ENCODE data around the gene AUTS2. TPM values are rescaled to one million over a fixed set of nuclear protein-coding genes. Genes with fewer than 3 reads are reported as not detected.

AUTS2 gene
- total and polyA plus RNA-seq, 10 of the 15 experiments (the other 5 are each of a cell fraction or from before 2014, with no cell fraction given) = 6.4 to 55.6 (median 21.6) TPM

- Histone ChIP-seq H3K9ac (ENCODE audit: control insufficient read depth, insufficient read depth, low read length) (no peak overlapping the region), H3K4me2 (ENCODE audit: control insufficient read depth, insufficient read depth) (no peak overlapping the region), H3K79me2 (ENCODE audit: control insufficient read depth, insufficient read depth, low read length) (peaks cover 2% of the 10 kb centered on the region; the same call in 1 of the 2 replicates), H3K4me1 (ENCODE audit: control insufficient read depth, insufficient read depth, low read length) (peaks cover 14% of the 10 kb centered on the region), H4K20me1 (ENCODE audit: control insufficient read depth, insufficient read depth) (no peaks in the 10 kb centered on the region), H3K36me3 (ENCODE audit: control insufficient read depth in 2 of 2, insufficient read depth in 2 of 2, low read length in 1 of 2) (no peaks in the 10 kb centered on the region), H2AFZ (ENCODE audit: control insufficient read depth, low read depth, low read length) (no peak overlapping the region), H3K9me3 (replicated peaks; ENCODE audit: control insufficient read depth, insufficient read depth, low read length) (no peaks in the 10 kb centered on the region; the same call in 2 of the 3 replicates), H3K4me3 (no peak overlapping the region), H3K27ac (ENCODE audit: control insufficient read depth, insufficient read depth) (no peak overlapping the region), H3K27me3 (replicated peaks in 1 of 2; ENCODE audit: control insufficient read depth in 2 of 2, insufficient read depth in 2 of 2, low read length in 1 of 2) (no peaks in the 10 kb centered on the region)
- CTCF ChIA-PET = interaction anchor here (0.6 to 1.3 kb wide), 3 partner anchors 37 to 303 kb away, joined by 3 to 4 read pairs (median 3); no protein-coding TSS in a partner anchor
- DNase-seq (ENCODE audit: low read depth, low spot score) = no peak
- RAD21 ChIA-PET (ENCODE audit: unreplicated experiment) = no interaction called here
- WGBS (ENCODE audit: insufficient coverage, insufficient replicate concordance, low lambda C conversion rate, missing lambda C conversion rate) = 91% methylated on average over 4 of the region's 4 CpGs
- FAIRE-seq = no peak
- TF ChIP-seq ELK1 (IDR thresholded peaks at IDR 0.05; ENCODE audit: low read depth, low read length) (no peak), IRF4 (IDR thresholded peaks at IDR 0.05; ENCODE audit: low read depth, low read length) (no peak), JUND (IDR thresholded peaks at IDR 0.05; ENCODE audit: low read depth, low read length) (no peak), CREM (IDR thresholded peaks at IDR 0.05; ENCODE audit: low read depth) (no peak), TARDBP (IDR thresholded peaks at IDR 0.05; ENCODE audit: borderline replicate concordance) (no peak), RFX5 (IDR thresholded peaks at IDR 0.05; ENCODE audit: low read depth, low read length) (no peak), CREB1 (IDR thresholded peaks at IDR 0.05; ENCODE audit: low read depth) (no peak), STAT1 (conservative IDR thresholded peaks at IDR 0.05) (no peak), ZNF687 (IDR thresholded peaks at IDR 0.05) (no peak), GABPA (IDR thresholded peaks at IDR 0.05; ENCODE audit: low read depth) (no peak), NR2C1 (IDR thresholded peaks at IDR 0.05) (no peak), SREBF1 (IDR thresholded peaks at IDR 0.05; ENCODE audit: low read length) (no peak)
- POLR2A ChIA-PET = interaction anchor here (0.6 kb wide), 1 partner anchor 210 kb away, joined by 3 read pairs; no protein-coding TSS in a partner anchor
- no peak for ATAC-seq
- SMC1A ChIA-PET (ENCODE audit: uncharacterized antibody, unreplicated experiment) = interaction anchor here (0.5 to 1.8 kb wide), 14 partner anchors 10 to 541 kb away, joined by 3 to 6 read pairs (median 4); no protein-coding TSS in a partner anchor
- no TSS peak for BruUV-seq (replicated peaks)
- in situ Hi-C loops (cut with MboI) (no loop called here), intact Hi-C loops (cut with micrococcal nuclease; ENCODE audit: unreplicated experiment) (no loop called here)
Measured at GRCh38 chr7:69744026-69744425, 145.8 kb downstream of the AUTS2 start.

Measured in GM12878 (cell line).